ENCODE results near the gene CPD. TPM values are rescaled to one million over a fixed set of nuclear protein-coding genes. Genes with fewer than 3 reads are reported as not detected.

The CPD gene
- total RNA-seq (2022; extraction: Qiagen RNA extraction; ENCODE audit: low read depth) = 20.9 to 35.4 TPM (median 27.2 TPM) in 5 replicates

DNA sequence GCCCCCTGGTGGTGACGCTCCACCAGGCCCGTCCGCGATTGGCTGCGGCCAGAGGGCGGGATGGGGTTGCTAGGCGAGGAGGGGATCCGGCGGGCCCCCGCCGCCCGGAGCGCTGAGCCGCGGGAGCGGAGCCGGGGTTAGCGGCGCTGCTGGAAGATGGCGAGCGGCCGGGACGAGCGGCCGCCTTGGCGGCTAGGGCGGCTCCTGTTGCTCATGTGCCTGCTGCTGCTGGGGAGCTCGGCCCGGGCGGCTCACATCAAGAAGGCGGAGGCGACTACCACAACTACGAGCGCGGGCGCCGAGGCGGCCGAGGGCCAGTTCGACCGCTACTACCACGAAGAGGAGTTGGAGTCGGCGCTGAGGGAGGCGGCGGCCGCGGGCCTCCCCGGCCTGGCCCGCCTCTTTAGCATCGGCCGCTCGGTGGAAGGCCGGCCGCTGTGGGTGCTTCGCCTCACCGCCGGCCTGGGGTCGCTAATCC is at the start of gene CPD:
Gene CPD, plus strand, starts transcription at position 103 of the 478 bp plus-strand sequence. Its CDS starts 54 bp downstream, at position 157.

DNA sequence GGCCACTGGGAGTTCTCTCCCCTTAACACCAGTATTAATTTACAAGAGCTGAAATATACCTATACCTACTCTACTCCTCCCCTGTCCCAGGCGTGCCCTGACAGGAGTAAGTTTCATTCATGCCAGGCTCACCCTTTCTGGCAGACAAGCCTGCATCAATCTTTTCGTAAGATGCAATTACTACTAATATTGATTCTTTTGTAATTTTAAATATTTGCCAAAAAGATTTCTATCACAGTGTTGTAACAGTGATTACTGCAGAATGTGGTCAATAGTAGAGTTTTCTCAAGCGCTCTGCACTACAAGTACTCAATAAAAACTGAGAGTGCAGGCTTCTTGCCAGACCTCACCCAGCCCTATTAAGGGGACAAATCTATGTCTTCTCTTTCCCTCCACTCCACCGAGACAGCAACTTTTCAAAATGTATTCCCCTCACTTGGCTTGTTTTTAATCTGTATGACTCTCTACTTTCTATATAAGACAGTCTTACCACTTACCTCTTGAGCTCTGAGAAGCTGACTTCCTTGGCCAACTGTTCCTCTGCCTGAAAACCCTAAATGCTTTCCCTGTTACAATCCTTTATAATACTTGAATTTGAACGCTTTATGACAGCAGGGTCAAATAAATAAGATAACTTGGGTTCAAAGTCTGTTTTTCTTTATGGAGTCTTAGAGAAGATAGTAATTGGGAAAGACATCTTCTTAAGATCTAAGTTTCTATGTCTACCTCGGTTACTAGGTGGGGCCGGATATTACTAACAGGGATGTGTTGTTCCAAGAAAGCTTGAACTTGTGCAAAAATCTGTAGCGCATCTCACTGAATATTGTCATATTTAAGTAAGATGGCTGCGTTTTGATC is 45.0 kb upstream of the CPD start, which contains the start of gene TMIGD1:
Gene TMIGD1, minus strand, starts transcription at position 555 of the 858 bp plus-strand sequence. CDS start 1,924 bp downstream, outside the sequence.

DNA sequence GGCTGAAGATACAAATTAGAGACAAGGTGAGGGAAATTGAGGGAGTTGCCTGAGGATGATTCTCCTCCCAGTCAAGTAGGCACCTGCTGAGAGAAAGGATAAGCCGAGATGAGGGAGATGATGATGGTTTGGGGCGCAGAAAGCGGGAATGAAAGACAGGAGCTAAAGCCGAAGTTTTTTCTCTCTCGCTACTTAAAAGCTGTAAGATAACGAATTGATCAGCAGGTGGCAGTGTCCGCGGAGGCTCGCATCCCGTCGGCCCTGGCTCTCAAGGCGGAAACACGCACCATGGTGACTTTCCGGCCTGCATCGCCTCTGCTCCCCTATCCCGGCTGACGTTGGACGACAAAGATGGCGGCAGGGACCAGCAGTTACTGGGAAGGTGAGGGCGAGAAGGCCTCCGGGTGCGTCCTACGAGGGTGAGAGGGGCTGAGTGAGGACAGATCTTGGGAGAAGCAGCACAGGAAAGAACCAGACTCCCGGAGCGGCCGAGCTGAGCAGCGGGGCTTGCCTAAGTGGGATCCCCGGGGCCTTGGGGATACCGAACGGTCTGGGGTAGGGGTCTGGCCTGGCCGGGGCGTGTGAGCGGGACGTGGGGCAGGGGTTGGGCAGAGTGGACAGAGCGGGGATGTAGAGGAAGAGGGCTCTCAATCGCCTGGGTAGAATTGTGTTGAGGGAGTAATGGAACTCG is 98.5 kb downstream of the CPD start, which contains the start of gene GOSR1:
Gene GOSR1, plus strand, starts transcription at position 326 of the 691 bp plus-strand sequence. Its CDS starts 26 bp downstream, at position 352.

Other genes starting within 250 kb of the CPD start
- gene SLC6A4, start 143.2 kb upstream of the CPD start, total RNA-seq (2022; extraction: Qiagen RNA extraction; ENCODE audit: low read depth) = 0.08 TPM in 1 of 5 replicates, not detected in the others
- 42.3 to 48.7 TPM (median 44.2 TPM) in 5 replicates for gene BLMH, start 87.0 kb upstream of the CPD start, total RNA-seq (2022; extraction: Qiagen RNA extraction; ENCODE audit: low read depth)
- not detected in 5 replicates for gene TMIGD1, start 44.9 kb upstream of the CPD start, total RNA-seq (2022; extraction: Qiagen RNA extraction; ENCODE audit: low read depth)
- 32.9 to 46.6 TPM (median 34.4 TPM) in 5 replicates for gene GOSR1, start 98.5 kb downstream of the CPD start, total RNA-seq (2022; extraction: Qiagen RNA extraction; ENCODE audit: low read depth)

Measured in A549 treated with ZK216348 at 1 μM for 4 hours (cell line).